ENCODE results near the gene NAA15.
"Not testable (repeated sequence)": the region's sequence is repeated elsewhere in the genome, so short reads cannot be mapped to it uniquely, and the experiment has no call there.

The NAA15 gene

DNA sequence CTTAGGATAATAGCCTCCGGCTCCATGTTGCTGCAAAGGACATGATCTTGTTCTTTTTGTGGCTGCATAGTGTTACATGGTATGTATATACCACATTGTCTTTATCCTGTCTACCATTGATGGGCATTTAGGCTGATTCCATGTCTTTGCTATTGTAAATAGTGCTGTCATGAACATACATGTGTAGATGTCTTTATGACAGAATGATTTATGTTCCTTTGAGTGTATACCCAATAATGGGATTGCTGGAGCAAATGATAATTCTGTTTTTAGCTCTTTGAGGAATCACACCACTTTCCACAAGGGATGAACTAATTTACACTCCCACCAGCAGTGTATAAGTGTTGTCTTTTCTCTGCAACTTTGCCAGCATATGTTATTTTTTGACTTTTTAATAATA is 157.2 kb downstream of the NAA15 start:
- Mint-ChIP-seq H3K9me3 (peaks cover 4% of the 10 kb centered on the region), H3K27ac (no peak overlapping the region), H3K36me3 (ENCODE audit: low read depth) (peaks cover 32% of the 10 kb centered on the region), H3K4me3 (no peak overlapping the region), H3K4me1 (peaks cover 46% of the 10 kb centered on the region), H3K27me3 (ENCODE audit: low read depth, poor library complexity) (peaks cover 4% of the 10 kb centered on the region)
- DNase-seq = no peak
- TF ChIP-seq, protein P1, sequence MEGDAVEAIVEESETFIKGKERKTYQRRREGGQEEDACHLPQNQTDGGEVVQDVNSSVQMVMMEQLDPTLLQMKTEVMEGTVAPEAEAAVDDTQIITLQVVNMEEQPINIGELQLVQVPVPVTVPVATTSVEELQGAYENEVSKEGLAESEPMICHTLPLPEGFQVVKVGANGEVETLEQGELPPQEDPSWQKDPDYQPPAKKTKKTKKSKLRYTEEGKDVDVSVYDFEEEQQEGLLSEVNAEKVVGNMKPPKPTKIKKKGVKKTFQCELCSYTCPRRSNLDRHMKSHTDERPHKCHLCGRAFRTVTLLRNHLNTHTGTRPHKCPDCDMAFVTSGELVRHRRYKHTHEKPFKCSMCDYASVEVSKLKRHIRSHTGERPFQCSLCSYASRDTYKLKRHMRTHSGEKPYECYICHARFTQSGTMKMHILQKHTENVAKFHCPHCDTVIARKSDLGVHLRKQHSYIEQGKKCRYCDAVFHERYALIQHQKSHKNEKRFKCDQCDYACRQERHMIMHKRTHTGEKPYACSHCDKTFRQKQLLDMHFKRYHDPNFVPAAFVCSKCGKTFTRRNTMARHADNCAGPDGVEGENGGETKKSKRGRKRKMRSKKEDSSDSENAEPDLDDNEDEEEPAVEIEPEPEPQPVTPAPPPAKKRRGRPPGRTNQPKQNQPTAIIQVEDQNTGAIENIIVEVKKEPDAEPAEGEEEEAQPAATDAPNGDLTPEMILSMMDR (IDR thresholded peaks at IDR 0.05) = no peak

DNA sequence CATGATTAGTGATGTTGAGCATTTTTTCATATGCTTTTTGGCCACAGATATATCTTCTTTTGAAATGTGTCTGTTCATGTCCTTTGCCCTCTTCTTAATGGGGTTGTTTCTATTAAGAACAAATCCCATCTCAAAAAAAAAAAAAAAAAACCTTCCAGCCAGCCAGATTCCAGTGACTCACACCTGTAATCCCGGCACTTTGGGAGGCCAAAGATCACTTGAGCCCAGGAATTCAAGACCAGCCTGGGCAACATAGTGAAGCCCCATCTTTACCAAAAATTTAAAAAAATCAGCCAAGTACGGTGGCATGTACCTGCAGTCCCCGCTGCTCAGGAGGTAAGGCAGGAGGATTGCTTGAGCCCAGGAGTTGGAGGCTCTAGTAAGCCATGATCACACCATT is 157.7 kb downstream of the NAA15 start:
- Mint-ChIP-seq H3K27me3 (ENCODE audit: low read depth, poor library complexity) (peaks cover 4% of the 10 kb centered on the region), H3K36me3 (ENCODE audit: low read depth) (peaks cover 37% of the 10 kb centered on the region), H3K4me3 (no peak overlapping the region), H3K9me3 (peaks cover 9% of the 10 kb centered on the region), H3K4me1 (peaks cover 46% of the 10 kb centered on the region), H3K27ac (no peak overlapping the region)
- DNase-seq = no peak
- TF ChIP-seq, protein P1 (IDR thresholded peaks at IDR 0.05) = no peak

DNA sequence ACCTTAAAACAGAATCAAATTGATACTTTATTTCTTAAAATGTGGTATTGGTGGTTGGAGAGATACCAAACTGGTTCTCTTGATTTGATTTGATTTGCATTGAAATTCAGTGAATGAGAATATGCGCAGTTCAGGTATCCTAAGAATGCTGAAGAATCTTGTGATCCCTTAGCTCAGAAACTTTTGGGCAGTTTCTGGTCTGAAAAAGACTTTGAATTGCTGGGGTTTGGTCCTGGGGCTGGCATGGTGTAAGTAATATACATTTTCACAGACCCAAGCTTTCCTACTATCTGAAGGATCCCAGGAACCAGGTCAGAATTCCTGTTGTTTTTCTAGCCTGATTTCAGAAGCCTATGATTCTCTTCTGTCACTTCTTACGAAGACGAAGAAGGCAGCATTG is 159.3 kb downstream of the NAA15 start:
- H3K27ac Mint-ChIP-seq = no peak overlapping the region
- TF ChIP-seq, protein P1 (IDR thresholded peaks at IDR 0.05) = no peak
- DNase-seq = no peak
- peaks cover 16% of the 10 kb centered on the region for H3K9me3 Mint-ChIP-seq
- no peak overlapping the region for H3K4me3 Mint-ChIP-seq
- peaks cover 43% of the 10 kb centered on the region for H3K36me3 Mint-ChIP-seq (ENCODE audit: low read depth)
- H3K27me3 Mint-ChIP-seq (ENCODE audit: low read depth, poor library complexity) = no peaks in the 10 kb centered on the region
- H3K4me1 Mint-ChIP-seq = peaks cover 30% of the 10 kb centered on the region

DNA sequence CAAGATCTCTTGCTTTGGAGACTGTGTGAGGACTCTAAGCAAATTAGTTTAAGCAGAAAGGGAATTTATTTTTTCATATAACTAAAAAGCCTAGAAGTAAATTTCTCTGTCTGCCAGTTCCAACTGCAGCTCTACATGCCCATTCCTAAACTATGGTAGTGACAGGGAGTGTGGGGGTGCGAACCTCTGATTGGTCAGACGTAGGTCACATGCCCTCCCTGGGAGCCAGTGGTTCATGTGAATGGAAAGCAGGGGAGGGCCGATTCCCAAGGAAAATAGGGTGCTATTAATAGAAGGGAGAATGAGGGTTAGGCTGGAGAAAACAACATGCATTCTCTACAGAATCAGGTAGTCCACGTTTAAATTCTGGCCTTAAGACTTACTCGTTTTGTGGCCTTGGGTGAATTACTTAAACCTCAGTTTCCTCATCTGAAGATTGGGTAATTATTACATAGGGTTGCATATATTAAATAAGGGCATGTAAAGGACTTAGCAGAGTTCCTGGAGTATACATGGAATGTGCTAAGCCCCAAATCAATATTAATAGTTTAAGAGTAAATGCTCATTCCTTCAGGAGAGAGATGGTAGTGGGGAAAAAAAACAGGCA is 159.8 kb downstream of the NAA15 start:
- H3K4me3 Mint-ChIP-seq = no peak overlapping the region
- peaks cover 24% of the 10 kb centered on the region for H3K4me1 Mint-ChIP-seq
- no peaks in the 10 kb centered on the region for H3K27me3 Mint-ChIP-seq (ENCODE audit: low read depth, poor library complexity)
- peaks cover 16% of the 10 kb centered on the region for H3K9me3 Mint-ChIP-seq
- TF ChIP-seq, protein P1 (IDR thresholded peaks at IDR 0.05) = no peak
- no peak overlapping the region for H3K27ac Mint-ChIP-seq
- H3K36me3 Mint-ChIP-seq (ENCODE audit: low read depth) = peaks cover 43% of the 10 kb centered on the region
- DNase-seq = no peak

DNA sequence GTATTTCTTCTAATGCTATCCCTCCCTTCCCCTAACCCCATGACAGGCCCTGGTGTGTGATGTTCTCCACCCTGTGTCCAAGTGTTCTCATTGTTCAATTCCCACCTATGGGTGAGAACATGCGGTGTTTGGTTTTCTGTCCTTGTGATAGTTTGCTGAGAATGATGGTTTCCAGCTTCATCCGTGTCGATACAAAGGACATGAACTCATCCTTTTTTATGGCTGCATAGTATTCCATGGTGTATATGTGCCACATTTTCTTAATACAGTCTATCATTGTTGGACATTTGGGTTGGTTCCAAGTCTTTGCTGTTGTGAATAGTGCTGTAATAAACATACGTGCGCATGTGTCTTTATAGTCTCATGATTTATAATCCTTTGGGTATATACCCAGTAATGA is 163.2 kb downstream of the NAA15 start:
- not testable (repeated sequence) for H3K27me3 Mint-ChIP-seq (ENCODE audit: low read depth, poor library complexity); H3K4me3 Mint-ChIP-seq; H3K4me1 Mint-ChIP-seq; DNase-seq; H3K27ac Mint-ChIP-seq
- H3K9me3 Mint-ChIP-seq = peaks cover 38% of the 10 kb centered on the region
- H3K36me3 Mint-ChIP-seq (ENCODE audit: low read depth) = peaks cover 62% of the 10 kb centered on the region

DNA sequence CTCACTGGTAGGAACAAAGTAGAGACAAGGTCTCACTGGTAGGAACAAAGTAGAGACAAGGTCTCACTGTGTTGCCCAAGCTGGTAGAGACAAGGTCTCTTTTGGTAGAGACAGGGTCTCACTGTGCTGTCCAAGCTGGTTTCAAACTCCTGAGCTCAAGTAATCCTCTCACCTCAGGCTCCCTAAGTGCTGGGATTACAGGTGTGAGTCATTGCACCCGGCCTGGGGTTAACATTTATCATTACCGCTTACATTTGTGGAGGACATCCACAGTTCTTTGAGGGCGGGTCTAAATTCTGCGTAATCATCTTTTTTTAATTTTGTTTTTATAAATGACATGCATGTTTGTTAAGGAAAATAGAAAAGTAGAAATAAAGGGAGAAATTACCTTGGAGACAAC is 164.6 kb downstream of the NAA15 start:
- Mint-ChIP-seq H3K9me3 (peaks cover 52% of the 10 kb centered on the region), H3K36me3 (ENCODE audit: low read depth) (peaks cover 66% of the 10 kb centered on the region), H3K27ac (no peak overlapping the region), H3K4me1 (no peaks in the 10 kb centered on the region), H3K4me3 (no peak overlapping the region), H3K27me3 (ENCODE audit: low read depth, poor library complexity) (no peaks in the 10 kb centered on the region)
- no peak for DNase-seq
- TF ChIP-seq, protein P1 (IDR thresholded peaks at IDR 0.05) = no peak

DNA sequence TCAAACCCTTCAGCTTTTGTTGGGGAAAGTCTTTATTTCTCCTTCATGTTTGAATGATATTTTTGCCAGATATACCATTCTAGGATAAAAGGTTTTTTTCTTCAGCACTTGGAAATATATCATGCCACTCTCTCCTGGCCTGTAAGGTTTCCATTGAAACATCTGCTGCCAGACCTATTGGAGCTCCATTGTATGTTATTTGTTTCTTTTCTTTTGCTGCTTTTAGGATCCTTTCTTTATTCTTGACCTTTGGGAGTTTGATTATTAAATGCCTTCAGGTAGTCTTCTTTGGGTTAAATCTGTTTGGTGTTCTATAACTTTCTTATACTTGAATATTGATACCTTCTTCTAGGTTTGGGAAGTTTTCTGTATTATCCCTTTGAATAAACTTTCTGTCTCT is 167.5 kb downstream of the NAA15 start:
- not testable (repeated sequence) for H3K27ac Mint-ChIP-seq; H3K4me1 Mint-ChIP-seq; H3K4me3 Mint-ChIP-seq; DNase-seq; H3K27me3 Mint-ChIP-seq (ENCODE audit: low read depth, poor library complexity)
- H3K36me3 Mint-ChIP-seq (ENCODE audit: low read depth) = peaks cover 75% of the 10 kb centered on the region
- peaks cover 65% of the 10 kb centered on the region for H3K9me3 Mint-ChIP-seq

All from nephron progenitor cell (in vitro differentiated cells).